ENCODE results near the gene SMOC1.

The SMOC1 gene

GRCh38 chr14:70047598-70048312, 168.5 kb downstream of the SMOC1 start:
- DNase-seq, result no peak

- no peak for DNase-seq
Observed at GRCh38 chr14:70048313-70048654, 169.1 kb downstream of the SMOC1 start.

- DNase-seq, result no peak
Observed at GRCh38 chr14:70049605-70050004, 170.4 kb downstream of the SMOC1 start.

GRCh38 chr14:70050136-70050535, 170.9 kb downstream of the SMOC1 start:
- no peak for DNase-seq

GRCh38 chr14:70052990-70053389, 173.8 kb downstream of the SMOC1 start:
- DNase-seq, result no peak

- DNase-seq, result no peak
Observed at GRCh38 chr14:70057519-70058136, 178.4 kb downstream of the SMOC1 start.

DNA sequence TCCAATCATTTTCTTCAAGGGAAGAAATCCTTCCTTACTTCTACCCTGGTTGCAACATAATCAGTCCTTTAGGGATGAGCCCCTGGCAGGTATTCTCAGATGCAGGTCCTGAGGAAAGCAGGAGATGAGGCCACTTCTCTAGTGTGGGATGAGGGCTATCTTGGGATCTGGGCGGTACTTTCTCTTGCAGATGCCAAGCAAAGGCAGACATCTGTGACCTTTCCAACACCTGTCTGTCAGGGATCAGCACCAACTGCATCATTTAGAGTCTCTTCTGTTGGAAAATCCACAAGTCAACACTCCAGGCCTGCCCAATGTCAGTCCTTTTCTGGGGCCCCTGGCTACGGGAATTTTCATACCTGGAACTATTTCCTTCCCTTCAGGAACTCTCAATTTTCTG, 180.3 kb downstream of the SMOC1 start:
- no peak for DNase-seq

- no peak for DNase-seq
Observed at GRCh38 chr14:70061108-70061507, 181.9 kb downstream of the SMOC1 start.

DNA sequence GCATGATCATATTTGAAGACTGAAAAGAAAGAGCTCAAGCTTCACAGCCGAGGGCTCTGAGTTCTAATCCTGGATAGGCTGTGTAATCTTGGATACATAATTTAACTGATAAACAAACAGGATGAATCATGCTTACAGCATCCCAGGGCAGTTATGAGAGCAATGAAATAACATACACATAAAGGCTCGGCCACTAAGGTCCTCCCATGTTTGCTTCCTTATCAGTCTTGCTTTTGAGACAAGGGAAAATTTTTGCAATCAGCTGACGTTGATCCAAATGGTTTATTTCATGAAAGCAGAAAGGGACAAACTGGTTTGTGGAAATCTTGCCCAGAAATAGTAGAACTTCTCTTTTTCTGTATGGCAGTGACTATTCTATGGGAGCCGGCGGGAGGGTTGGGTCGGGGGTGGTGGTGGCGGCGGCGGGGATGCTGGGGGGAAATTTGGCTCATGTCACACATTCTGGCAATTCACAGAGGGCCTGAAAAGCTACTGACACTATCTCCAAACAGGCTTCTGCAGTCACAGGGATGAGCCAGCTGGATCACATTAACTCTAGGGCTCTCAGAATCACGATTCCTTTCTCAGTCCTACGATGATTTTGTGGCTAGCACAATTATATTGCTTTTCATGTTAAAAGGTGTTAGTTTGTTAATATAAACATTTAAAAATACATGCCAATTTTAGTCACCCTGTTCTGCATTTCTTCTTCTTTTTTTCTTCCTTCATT, 185.1 kb downstream of the SMOC1 start:
- DNase-seq, result no peak

GRCh38 chr14:70067810-70068209, 188.6 kb downstream of the SMOC1 start:
- no peak for DNase-seq

- DNase-seq, result no peak
Observed at GRCh38 chr14:70069186-70069585, 190.0 kb downstream of the SMOC1 start.

GRCh38 chr14:70073924-70074566, 194.8 kb downstream of the SMOC1 start:
- peak; percentile 49 to 77 for DNase-seq

GRCh38 chr14:70077005-70077404, 197.8 kb downstream of the SMOC1 start:
- no peak for DNase-seq

DNA sequence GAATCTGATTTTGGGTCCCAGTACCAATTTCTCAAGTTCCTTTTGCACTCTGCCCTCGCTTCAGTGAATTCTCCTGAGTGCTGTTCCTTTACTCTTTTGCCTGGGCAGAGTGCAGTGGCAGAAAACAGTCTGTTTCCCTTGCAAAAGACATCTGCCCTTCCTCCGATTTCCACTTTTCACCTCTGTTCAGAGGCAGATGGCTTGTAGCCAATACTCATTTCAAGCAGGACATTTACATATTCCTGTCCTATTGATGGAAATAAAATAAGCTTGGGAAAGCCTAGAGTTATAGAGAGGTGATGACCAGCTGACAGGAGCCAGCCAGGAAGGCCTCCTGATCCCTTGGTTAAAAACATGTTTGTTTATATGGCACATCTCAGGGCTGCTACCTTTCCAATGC, 198.5 kb downstream of the SMOC1 start:
- DNase-seq, result peak in 1 of 2 experiments; percentile 71

GRCh38 chr14:70078329-70078728, 199.1 kb downstream of the SMOC1 start:
- no peak for DNase-seq

- peak in 1 of 2 experiments; percentile 26 for DNase-seq
Observed at GRCh38 chr14:70080076-70080475, 200.9 kb downstream of the SMOC1 start.

Measured in NCI-H524 (cell line).